HFF-Myc (cell line): ENCODE data around the gene SH3BP4.
"Not testable (repeated sequence)": the region's sequence is repeated elsewhere in the genome, so short reads cannot be mapped to it uniquely, and the experiment has no call there.

ENCODE experiments used
- DNase-seq: peaks from one replicate; pipeline ENCODE4 v3.0.0-alpha.2; 2011; ENCODE audit warnings: low read depth; ENCODE audit errors: extremely low read depth
- H3K4me3 ChIP-seq: replicated peaks from 2 replicates; pipeline ENCODE4 v1.5.1; 2011; ENCODE audit warnings: low read depth, mild to moderate bottlenecking, control low read depth, low read length
- TF ChIP-seq, protein P1 (sequence below): IDR thresholded peaks from 2 replicates; pipeline ENCODE4 v1.5.1; 2012; ENCODE audit warnings: mild to moderate bottlenecking, low read depth, low read length, control low read depth; ENCODE audit errors: missing control alignments

SH3BP4 gene

DNA sequence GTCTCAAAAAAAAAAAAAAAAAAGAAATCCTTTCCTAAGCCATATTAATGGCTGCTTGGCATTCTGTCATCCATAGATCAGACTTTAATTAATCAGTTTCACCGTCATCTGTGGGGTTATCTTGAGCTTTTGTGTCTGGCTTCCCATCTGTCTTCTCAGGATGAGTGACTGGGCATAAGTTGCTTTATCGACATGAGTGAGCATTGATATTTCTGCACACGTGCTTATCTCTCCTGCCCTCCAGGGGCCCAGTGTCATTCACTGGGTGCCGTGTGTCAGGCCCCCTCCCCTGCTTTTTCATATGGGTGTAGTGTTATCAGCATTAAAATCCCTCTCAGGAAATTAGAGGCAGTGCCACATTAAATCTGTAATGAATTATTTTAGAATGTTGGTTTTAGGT, 65.6 kb downstream of the SH3BP4 start:
- H3K4me3 ChIP-seq: no peak overlapping the region
- no peak for DNase-seq
- TF ChIP-seq, protein P1, sequence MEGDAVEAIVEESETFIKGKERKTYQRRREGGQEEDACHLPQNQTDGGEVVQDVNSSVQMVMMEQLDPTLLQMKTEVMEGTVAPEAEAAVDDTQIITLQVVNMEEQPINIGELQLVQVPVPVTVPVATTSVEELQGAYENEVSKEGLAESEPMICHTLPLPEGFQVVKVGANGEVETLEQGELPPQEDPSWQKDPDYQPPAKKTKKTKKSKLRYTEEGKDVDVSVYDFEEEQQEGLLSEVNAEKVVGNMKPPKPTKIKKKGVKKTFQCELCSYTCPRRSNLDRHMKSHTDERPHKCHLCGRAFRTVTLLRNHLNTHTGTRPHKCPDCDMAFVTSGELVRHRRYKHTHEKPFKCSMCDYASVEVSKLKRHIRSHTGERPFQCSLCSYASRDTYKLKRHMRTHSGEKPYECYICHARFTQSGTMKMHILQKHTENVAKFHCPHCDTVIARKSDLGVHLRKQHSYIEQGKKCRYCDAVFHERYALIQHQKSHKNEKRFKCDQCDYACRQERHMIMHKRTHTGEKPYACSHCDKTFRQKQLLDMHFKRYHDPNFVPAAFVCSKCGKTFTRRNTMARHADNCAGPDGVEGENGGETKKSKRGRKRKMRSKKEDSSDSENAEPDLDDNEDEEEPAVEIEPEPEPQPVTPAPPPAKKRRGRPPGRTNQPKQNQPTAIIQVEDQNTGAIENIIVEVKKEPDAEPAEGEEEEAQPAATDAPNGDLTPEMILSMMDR: no peak

DNA sequence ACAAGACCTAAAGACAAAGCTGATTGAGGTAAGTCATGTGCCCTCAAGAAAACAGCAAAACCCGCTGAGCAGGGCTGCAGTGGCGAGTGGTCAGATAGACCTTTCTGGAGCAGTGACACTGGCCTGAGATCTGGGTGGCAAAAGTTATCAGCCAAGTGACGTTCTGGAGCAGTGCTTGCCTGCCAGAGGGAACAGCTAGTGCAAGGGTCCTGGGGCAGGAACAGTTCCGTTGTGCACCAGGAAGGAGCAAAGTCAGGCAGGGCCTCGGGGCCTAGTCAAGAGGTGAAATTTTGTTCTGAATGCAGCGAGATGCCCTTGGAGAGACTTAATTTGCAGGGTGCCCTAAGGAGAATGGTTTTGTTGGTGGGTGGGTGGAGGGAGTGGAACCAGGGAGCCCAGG, 67.0 kb downstream of the SH3BP4 start:
- no peak overlapping the region for H3K4me3 ChIP-seq
- TF ChIP-seq, protein P1: no peak
- no peak for DNase-seq

DNA sequence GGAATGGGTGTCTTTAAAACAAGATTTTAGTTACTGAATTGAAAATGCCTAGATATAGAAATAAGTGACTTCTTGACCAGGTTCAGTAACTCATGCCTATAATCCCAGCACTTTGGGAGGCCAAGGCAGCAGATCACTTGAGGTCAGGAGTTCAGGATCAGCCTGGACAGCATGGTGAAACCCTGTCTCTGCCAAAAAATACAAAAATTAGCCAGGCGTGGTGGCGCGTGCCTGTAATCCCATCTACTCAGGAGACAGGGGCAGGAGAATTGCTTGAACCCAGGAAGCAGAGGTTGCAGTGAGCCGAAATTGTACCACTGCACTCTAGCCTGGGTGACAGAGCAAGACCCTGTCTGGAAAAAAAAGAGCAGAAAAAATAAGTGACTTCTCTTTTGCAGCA, 68.3 kb downstream of the SH3BP4 start:
- DNase-seq, H3K4me3 ChIP-seq: not testable (repeated sequence)

DNA sequence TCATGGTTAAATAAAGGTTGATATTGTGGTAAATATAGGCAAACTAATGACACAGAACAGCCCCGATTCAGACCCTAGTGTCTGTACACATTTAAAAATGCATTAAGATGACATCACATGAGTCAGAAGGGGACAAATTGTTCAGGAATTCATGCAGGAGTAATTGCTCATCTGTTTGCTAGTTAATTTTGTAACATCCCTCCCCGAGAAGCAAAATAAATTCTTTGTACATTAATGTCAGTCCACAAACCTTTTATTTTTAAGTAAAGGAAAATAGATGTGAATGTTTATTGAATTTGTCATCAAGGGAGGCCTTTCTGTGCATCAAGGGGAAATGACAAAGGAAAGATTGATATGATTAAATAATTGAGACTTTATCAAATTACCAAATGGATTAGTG, 69.9 kb downstream of the SH3BP4 start:
- DNase-seq: peak; percentile 32
- no peak overlapping the region for H3K4me3 ChIP-seq
- TF ChIP-seq, protein P1: no peak

DNA sequence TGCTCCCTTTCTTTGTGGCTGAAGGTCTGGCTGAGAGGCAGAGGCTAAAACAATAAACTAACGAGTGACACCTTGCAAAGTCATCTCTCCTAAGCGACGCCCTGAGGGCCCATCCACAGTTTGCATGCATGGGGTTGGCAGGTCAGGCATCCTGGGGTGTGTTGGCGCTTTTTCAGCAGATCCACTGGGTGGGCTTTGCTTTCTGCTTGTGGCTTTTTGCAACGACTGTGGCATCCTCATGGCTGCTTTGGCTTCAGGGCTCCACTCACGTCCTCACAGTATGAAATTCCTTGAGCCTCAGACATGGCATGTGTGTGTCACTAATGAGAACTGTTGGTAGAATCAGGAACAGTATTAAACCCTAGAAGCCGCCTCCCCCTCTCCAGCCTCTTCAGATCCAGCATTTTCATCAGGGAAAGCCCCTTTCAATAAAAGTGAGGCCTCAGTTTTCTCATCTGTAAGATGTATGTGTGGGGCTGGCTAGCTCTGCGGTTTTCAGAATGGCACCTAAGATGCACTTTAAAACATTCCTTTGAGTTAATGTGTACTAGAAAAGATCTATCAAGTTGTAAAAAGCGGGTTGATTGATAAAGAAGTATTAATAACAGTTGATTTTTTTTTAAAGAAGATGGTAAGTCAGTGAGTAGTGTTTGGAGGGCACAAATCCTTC, 72.5 kb downstream of the SH3BP4 start:
- DNase-seq: no peak
- TF ChIP-seq, protein P1: no peak
- H3K4me3 ChIP-seq: no peak overlapping the region

DNA sequence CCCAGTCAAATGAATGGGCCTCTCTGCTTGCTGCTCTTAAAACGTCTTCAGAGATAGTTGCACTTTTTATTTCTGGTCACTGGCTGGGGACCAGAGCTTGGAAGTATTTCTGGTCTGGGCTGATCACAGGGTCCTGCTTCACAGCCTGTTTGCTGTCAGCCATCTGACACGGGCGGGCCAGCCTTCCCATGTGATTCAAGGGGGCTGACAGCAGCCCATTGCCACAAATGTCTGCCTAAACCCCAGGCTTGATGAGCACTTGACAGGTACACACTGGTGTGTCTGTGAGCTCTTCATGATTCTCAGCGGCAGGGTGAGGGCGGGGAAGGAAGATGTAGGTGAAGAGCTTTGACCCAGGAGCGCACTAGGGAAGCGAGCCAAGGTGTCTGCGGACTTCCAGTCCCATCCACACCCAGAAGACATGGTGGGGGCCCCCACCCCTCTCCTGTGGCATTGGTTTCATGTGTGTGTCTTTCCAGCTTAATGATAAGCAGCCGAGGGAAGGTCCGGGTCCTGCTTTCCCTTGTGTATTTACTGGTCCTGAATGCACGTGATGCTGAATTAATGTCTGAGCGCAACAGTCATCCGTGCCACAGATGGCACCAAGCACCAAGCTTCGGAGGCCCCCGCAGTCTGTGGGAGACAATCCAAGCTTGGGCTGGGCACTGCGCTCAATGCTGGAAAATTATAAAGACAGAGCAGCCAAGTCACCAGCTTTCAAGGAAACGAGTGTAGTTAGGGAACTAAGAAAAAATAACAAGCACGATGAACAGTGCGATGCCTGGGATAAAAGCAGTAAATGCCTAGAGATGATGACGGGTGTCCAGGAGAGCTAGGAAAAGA, 73.3 kb downstream of the SH3BP4 start:
- TF ChIP-seq, protein P1: no peak
- DNase-seq: no peak
- no peak overlapping the region for H3K4me3 ChIP-seq

DNA sequence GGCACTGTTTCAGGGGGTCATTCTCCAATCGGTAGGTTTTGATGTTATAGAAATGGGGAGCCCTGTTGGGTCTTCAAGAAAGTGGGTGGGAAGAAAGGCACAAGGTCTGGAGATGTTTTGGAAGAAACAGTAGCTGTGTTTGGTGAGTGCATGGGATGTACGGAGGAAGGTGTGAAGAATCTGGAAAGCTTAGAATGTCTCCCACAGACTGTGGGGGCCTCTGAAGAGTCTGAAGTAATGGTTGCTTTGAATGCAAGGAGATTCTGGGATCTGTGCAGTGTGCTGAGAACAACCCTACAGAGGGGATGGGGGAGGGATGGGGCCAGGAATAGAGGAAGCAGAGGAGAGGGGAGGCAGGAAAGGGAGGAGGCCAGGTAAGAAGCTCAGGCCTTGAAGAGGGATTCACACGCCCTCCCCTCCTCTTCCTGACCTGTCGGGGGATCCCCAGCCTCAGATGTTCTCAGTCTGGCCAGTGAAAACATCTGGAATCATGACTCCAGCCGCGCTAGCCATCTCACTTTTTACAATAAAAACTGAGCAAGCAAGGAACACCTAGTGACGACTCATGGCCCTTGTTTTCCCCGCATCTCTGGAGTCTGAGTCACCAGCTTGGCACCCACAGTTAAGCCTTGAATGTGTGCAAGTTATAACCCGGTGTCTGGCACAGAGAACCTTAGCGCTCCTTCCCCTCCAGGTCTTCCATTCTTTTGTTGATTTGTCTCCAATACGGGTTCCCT, 74.2 kb downstream of the SH3BP4 start:
- DNase-seq: peak; percentile 77
- TF ChIP-seq, protein P1: no peak
- H3K4me3 ChIP-seq: no peak overlapping the region
